NB4 (cell line): ENCODE data around the gene SLC26A9.

Source experiments
- MYC ChIP-seq: IDR thresholded peaks from 2 replicates; pipeline ENCODE4 v1.6.1; 2011; ENCODE audit warnings: low read depth, low read length
- POLR2A ChIP-seq: IDR thresholded peaks from 2 replicates; pipeline ENCODE4 v1.6.1; 2011; ENCODE audit warnings: mild to moderate bottlenecking; ENCODE audit not compliant: insufficient read length; ENCODE audit errors: extremely low read depth
- TF ChIP-seq, protein P1 (sequence below): IDR thresholded peaks from one replicate; pipeline ENCODE4 v1.5.1; 2012; ENCODE audit warnings: low read depth, low read length

DNA sequence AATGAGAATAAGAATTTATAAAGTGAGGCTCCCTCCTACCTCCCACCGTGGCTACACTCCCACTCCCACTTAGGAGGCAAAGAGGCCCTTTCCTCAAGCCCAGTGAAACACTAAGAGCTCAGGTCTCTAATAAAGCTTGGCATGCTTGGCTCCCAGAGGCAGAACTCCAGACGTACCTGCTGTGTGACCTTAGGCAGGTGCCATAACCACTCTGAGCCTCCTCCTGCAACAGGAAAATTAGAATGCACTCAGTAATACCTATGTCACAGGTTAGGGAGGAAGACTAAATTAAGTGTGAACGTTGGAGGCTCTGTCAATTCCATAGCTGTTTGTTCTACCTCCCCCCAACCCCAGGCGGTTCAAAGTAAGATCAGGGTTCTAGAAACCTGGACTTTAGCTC, 16.5 kb upstream of the SLC26A9 start:
- no peak for TF ChIP-seq MYC
- TF ChIP-seq POLR2A, result no peak
- TF ChIP-seq, protein P1, sequence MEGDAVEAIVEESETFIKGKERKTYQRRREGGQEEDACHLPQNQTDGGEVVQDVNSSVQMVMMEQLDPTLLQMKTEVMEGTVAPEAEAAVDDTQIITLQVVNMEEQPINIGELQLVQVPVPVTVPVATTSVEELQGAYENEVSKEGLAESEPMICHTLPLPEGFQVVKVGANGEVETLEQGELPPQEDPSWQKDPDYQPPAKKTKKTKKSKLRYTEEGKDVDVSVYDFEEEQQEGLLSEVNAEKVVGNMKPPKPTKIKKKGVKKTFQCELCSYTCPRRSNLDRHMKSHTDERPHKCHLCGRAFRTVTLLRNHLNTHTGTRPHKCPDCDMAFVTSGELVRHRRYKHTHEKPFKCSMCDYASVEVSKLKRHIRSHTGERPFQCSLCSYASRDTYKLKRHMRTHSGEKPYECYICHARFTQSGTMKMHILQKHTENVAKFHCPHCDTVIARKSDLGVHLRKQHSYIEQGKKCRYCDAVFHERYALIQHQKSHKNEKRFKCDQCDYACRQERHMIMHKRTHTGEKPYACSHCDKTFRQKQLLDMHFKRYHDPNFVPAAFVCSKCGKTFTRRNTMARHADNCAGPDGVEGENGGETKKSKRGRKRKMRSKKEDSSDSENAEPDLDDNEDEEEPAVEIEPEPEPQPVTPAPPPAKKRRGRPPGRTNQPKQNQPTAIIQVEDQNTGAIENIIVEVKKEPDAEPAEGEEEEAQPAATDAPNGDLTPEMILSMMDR, result no peak
